Neutrophil (primary cell): ENCODE measurements around the gene PRDM16.

Experiments
- H3K27ac ChIP-seq: fragments of 200-600 bp; sonication (generic); 2 replicates; pipeline ENCODE4 v1.5.1; 2016; ENCODE audit warnings: mild to moderate bottlenecking, moderate library complexity
- H3K27me3 ChIP-seq: fragments of 200-600 bp; sonication (generic); 2 replicates; pipeline ENCODE4 v1.6.0; 2016; ENCODE audit warnings: mild to moderate bottlenecking
- H3K36me3 ChIP-seq: fragments of 200-600 bp; sonication (generic); 2 replicates; pipeline ENCODE4 v1.5.1; 2017
- H3K4me1 ChIP-seq, 2 experiments: fragments of 200-600 bp in 1 of 2; sonication (generic) in 1 of 2; 1 replicate in 1 of 2; 2 replicates in 1 of 2; pipeline versions ENCODE4 v1.5.1 to v1.6.1; 2013 to 2016; ENCODE audit warnings: low read depth in 1 of 2, low read length in 1 of 2, mild to moderate bottlenecking in 1 of 2, moderate library complexity in 1 of 2; ENCODE audit not compliant: control insufficient read depth in 1 of 2, insufficient read depth in 1 of 2
- H3K4me3 ChIP-seq, 2 experiments: fragments of 200-600 bp in 1 of 2; sonication (generic) in 1 of 2; 1 replicate in 1 of 2; 2 replicates in 1 of 2; pipeline ENCODE4 v1.5.1; 2013 to 2016; ENCODE audit warnings: low read depth in 1 of 2, low read length in 1 of 2, mild to moderate bottlenecking in 1 of 2, moderate library complexity in 1 of 2
- H3K9me3 ChIP-seq: fragments of 200-600 bp; sonication (generic); 2 replicates; pipeline ENCODE4 v1.5.1; 2016
- CTCF ChIP-seq: fragments of 200-600 bp; sonication (generic); IDR thresholded peaks from 2 replicates; pipeline ENCODE4 v1.5.1; 2016; ENCODE audit warnings: antibody characterized with exemption

The PRDM16 gene

GRCh38 chr1:3465091-3465934, 396.3 kb downstream of the PRDM16 start:
- no peaks in the 10 kb centered on the region for H3K4me1 ChIP-seq
- no peaks in the 10 kb centered on the region for H3K27me3 ChIP-seq
- no peaks in the 10 kb centered on the region for H3K36me3 ChIP-seq
- TF ChIP-seq CTCF, result no peak
- H3K9me3 ChIP-seq, result no peaks in the 10 kb centered on the region
- H3K27ac ChIP-seq, result no peak overlapping the region
- H3K4me3 ChIP-seq, result no peak overlapping the region

- Histone ChIP-seq H3K4me1 (no peaks in the 10 kb centered on the region), H3K27ac (no peak overlapping the region), H3K27me3 (no peaks in the 10 kb centered on the region), H3K36me3 (no peaks in the 10 kb centered on the region), H3K9me3 (no peaks in the 10 kb centered on the region), H3K4me3 (no peak overlapping the region)
- no peak for TF ChIP-seq CTCF
Measured at GRCh38 chr1:3465935-3466321, 396.9 kb downstream of the PRDM16 start.

- Histone ChIP-seq H3K36me3 (no peaks in the 10 kb centered on the region), H3K27me3 (no peaks in the 10 kb centered on the region), H3K27ac (no peak overlapping the region), H3K9me3 (no peaks in the 10 kb centered on the region), H3K4me1 (no peaks in the 10 kb centered on the region), H3K4me3 (no peak overlapping the region)
- no peak for TF ChIP-seq CTCF
Measured at GRCh38 chr1:3466366-3467075, 397.5 kb downstream of the PRDM16 start.

- Histone ChIP-seq H3K27me3 (no peaks in the 10 kb centered on the region), H3K36me3 (no peaks in the 10 kb centered on the region), H3K4me3 (no peak overlapping the region), H3K27ac (no peak overlapping the region), H3K4me1 (no peaks in the 10 kb centered on the region), H3K9me3 (no peaks in the 10 kb centered on the region)
- TF ChIP-seq CTCF, result no peak
Measured at GRCh38 chr1:3467096-3468036, 398.4 kb downstream of the PRDM16 start.
